Activated CD4-positive, alpha-beta T cell treated with anti-CD3 and anti-CD28 coated beads for 1 hour (primary cell): ENCODE measurements around the gene SPATA2.

ENCODE experiments used
- DNase-seq: peaks from one replicate; pipeline ENCODE4 v3.0.0-alpha.2; 2020

Gene SPATA2

GRCh38 chr20:49929142-49929494 is 13.8 kb upstream of the SPATA2 start:
- DNase-seq = no peak

- peak; percentile 61 for DNase-seq
Measured at GRCh38 chr20:49928411-49929141, 13.2 kb upstream of the SPATA2 start.

GRCh38 chr20:49925901-49926454 is 10.6 kb upstream of the SPATA2 start:
- DNase-seq = no peak

GRCh38 chr20:49924247-49924646 is 8.9 kb upstream of the SPATA2 start:
- DNase-seq = no peak

GRCh38 chr20:49919461-49919860 is 4.1 kb upstream of the SPATA2 start:
- no peak for DNase-seq

GRCh38 chr20:49919009-49919408 is 3.7 kb upstream of the SPATA2 start:
- no peak for DNase-seq

GRCh38 chr20:49918446-49918845 is 3.1 kb upstream of the SPATA2 start:
- DNase-seq = no peak

GRCh38 chr20:49916146-49917002 is 1.0 kb upstream of the SPATA2 start:
- DNase-seq = no peak

GRCh38 chr20:49915118-49915379 is 280 bp downstream of the SPATA2 start:
- DNase-seq = no peak

- no peak for DNase-seq
Measured at GRCh38 chr20:49914310-49915117, 815 bp downstream of the SPATA2 start.

GRCh38 chr20:49913399-49914047 is 1.8 kb downstream of the SPATA2 start:
- DNase-seq = no peak

- DNase-seq = no peak
Measured at GRCh38 chr20:49910340-49910706, 5.0 kb downstream of the SPATA2 start.

- DNase-seq = no peak
Measured at GRCh38 chr20:49909499-49910339, 5.6 kb downstream of the SPATA2 start.

- DNase-seq = no peak
Measured at GRCh38 chr20:49908258-49908565, 7.1 kb downstream of the SPATA2 start.

GRCh38 chr20:49907405-49908257 is 7.7 kb downstream of the SPATA2 start:
- no peak for DNase-seq

GRCh38 chr20:49906615-49907154 is 8.6 kb downstream of the SPATA2 start:
- DNase-seq = no peak

- no peak for DNase-seq
Measured at GRCh38 chr20:49906101-49906604, 9.2 kb downstream of the SPATA2 start.

GRCh38 chr20:49905415-49906091 is 9.8 kb downstream of the SPATA2 start:
- DNase-seq = no peak

GRCh38 chr20:49904440-49905214 is 10.7 kb downstream of the SPATA2 start:
- DNase-seq = no peak
